ENCODE data around the gene ANKRD30B.
"Not testable (repeated sequence)": the region's sequence is repeated elsewhere in the genome, so short reads cannot be mapped to it uniquely, and the experiment has no call there.

DNA sequence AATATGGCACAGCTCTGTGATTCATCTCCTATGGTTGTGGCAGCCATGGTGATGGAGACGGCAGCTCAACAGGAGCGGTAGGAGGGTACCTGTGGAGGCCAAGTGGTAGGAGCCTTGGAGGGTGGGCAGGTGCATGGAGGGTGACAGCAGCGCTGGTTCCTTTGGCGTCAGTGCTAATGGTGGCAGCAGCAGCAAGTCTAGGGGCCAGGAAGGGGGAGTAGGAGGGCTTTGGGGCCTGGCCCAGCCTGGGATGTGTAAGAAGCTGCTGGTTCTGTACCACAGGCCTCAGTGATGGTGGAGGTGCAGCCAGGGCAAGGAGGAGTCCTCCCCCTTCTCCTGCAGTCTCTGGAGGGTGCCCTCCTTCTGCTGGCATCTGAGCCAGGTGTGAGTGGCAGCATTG is 120.0 kb downstream of the ANKRD30B start:
- not testable (repeated sequence) for TF ChIP-seq POLR2A, POLR2AphosphoS5, TAF1 (IDR thresholded peaks at IDR 0.05; ENCODE audit: low read depth, low read length)

Measured in GM12891 (cell line).